K562 (cell line): ENCODE measurements around the gene DOCK8.

ENCODE experiments used
- ARHGAP35 ChIP-seq: fragments of 450-650 bp; IDR thresholded peaks from 2 replicates; pipeline ENCODE4 v1.6.1; 2018; ENCODE audit not compliant: partially characterized antibody
- ASH1L ChIP-seq: fragments of 450-650 bp; IDR thresholded peaks from 2 replicates; pipeline ENCODE4 v1.6.1; 2018; ENCODE audit warnings: borderline replicate concordance, mild to moderate bottlenecking, low read depth; ENCODE audit not compliant: partially characterized antibody
- CTCF ChIP-seq, 3 experiments: IDR thresholded peaks in 2 of 3; conservative IDR thresholded peaks in 1 of 3; 2 replicates each; pipeline ENCODE4 v1.5.1; 2011 to 2012; ENCODE audit warnings: low read length in 3 of 3, mild to moderate bottlenecking in 3 of 3, control low read depth in 2 of 3, improper control_type of control experiment in 1 of 3, inconsistent platforms in 1 of 3, low read depth in 1 of 3, mixed read lengths in 1 of 3, moderate library complexity in 1 of 3; ENCODE audit not compliant: insufficient read depth in 2 of 3
- EP300 ChIP-seq: IDR thresholded peaks from 2 replicates; pipeline ENCODE4 v1.6.1; 2012; ENCODE audit warnings: low read length, improper control_type of control experiment
- FOXK2 ChIP-seq, 2 experiments: fragments of 450-650 bp; IDR thresholded peaks in 1 of 2; conservative IDR thresholded peaks in 1 of 2; 2 replicates each; pipeline ENCODE4 v1.6.1; 2016; ENCODE audit warnings: low read depth in 2 of 2, mild to moderate bottlenecking in 1 of 2
- GATA2 ChIP-seq: sonication (generic); formaldehyde crosslinking; IDR thresholded peaks from 2 replicates; pipeline ENCODE4 v1.4.0; 2020; ENCODE audit warnings: mild to moderate bottlenecking, missing genetic modification reagents
- HBP1 ChIP-seq: fragments of 450-650 bp; formaldehyde crosslinking; IDR thresholded peaks from 2 replicates; pipeline ENCODE4 v1.4.0; 2022; ENCODE audit warnings: missing genetic modification characterization
- HMG20B ChIP-seq: fragments of 250-450 bp; sonication (Bioruptor Pico); IDR thresholded peaks from 2 replicates; pipeline ENCODE4 v1.5.0; 2021; ENCODE audit warnings: mild to moderate bottlenecking
- PHB ChIP-seq: fragments of 250-450 bp; sonication (Bioruptor Pico); IDR thresholded peaks from 2 replicates; pipeline ENCODE4 v1.5.0; 2021
- PRMT5 ChIP-seq: sonication (generic); formaldehyde crosslinking; IDR thresholded peaks from 2 replicates; pipeline ENCODE4 v1.5.0; 2020; ENCODE audit warnings: missing genetic modification reagents
- TAF1 ChIP-seq: IDR thresholded peaks from 2 replicates; pipeline ENCODE4 v1.6.1; 2011; ENCODE audit warnings: mild to moderate bottlenecking, low read length, moderate library complexity; ENCODE audit not compliant: insufficient read depth, control insufficient read depth, severe bottlenecking; ENCODE audit errors: extremely low read depth
- ZBTB26 ChIP-seq: fragments of 450-650 bp; formaldehyde crosslinking; IDR thresholded peaks from 2 replicates; pipeline ENCODE4 v1.4.0; 2022; ENCODE audit warnings: missing genetic modification characterization
- ZBTB40 ChIP-seq, 2 experiments: fragments of 450-650 bp in 1 of 2; sonication (generic) in 1 of 2; formaldehyde crosslinking in 1 of 2; IDR thresholded peaks; 2 replicates each; pipeline versions ENCODE4 v1.7.1 to v1.9.0; 2016 to 2022; ENCODE audit warnings: inconsistent platforms in 1 of 2, mild to moderate bottlenecking in 1 of 2, missing genetic modification reagents in 1 of 2

GRCh38 chr9:279674-280073 is 65.0 kb downstream of the DOCK8 start:
- no peak for TF ChIP-seq CTCF (IDR thresholded peaks at IDR 0.05 in 2 of 3, conservative IDR thresholded peaks at IDR 0.05 in 1 of 3; ENCODE audit: insufficient read depth in 2 of 3, low read depth in 1 of 3, low read length in 3 of 3)
- no peak for TF ChIP-seq EP300
- TF ChIP-seq ASH1L = no peak
- no peak for TF ChIP-seq ZBTB26 (CRISPR knock-in tag)
- TF ChIP-seq ARHGAP35 = no peak
- TF ChIP-seq PHB = no peak
- no peak for TF ChIP-seq PRMT5
- no peak for TF ChIP-seq HBP1 (CRISPR knock-in tag)
- TF ChIP-seq FOXK2 (conservative IDR thresholded peaks at IDR 0.05 in 1 of 2, IDR thresholded peaks at IDR 0.05 in 1 of 2; ENCODE audit: low read depth in 2 of 2) = no peak
- no peak for TF ChIP-seq HMG20B
- TF ChIP-seq GATA2 = no peak
- TF ChIP-seq TAF1 = no peak
- TF ChIP-seq ZBTB40 (IDR thresholded peaks at IDR 0.05) = no peak
- no peak for TF ChIP-seq ZBTB40 (CRISPR knock-in tag; IDR thresholded peaks at IDR 0.05)
